Suppressor macrophage treated with lipopolysaccharide for 4 hours (primary cell): ENCODE data around the gene SENP1.
A peak's percentile ranks its signal among the peaks of the same experiment; 100 is the strongest.

Experiments
- DNase-seq: peaks from one replicate; pipeline ENCODE4 v3.0.0-alpha.2; 2020

The SENP1 gene

DNA sequence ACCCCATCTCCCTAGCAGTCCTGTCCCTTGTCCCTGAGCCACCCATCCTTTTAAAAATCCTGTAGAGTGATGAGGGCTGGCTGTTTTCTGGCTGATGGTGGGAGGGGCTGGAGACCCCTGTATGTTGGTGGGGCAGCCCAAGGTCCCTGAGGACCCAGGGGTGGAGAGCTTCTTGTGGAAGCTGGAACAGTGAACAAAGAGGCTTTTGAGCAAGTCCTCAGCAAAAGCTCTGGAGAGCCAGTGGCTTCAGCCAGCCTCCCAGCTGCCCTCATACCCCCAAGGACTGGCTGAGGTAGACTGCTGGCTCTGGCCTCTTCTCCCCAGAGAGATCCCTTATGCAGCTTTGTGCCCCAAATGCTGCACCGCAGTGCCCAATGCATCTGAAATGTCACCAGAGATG is 72.4 kb downstream of the SENP1 start:
- DNase-seq: no peak

DNA sequence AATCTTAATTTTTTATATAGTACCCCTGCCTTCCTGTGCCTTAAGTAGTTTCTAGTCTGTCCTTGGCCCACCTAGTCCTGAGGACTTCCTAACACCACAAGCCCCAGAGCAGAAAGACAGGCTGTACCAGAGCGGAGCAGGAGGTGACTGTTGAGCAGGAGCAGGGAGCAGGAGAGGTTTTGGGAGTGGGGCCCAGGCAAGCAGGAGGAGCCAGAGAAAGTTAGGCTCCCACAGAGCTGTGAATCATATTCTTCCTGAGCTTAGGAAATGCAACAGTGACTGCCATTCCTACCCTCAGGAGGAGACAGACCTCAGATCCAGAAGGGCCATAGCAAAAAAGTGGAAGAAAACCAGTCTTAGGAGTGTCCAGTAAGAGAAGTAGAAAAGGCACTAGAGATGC is 73.3 kb downstream of the SENP1 start:
- DNase-seq: no peak

DNA sequence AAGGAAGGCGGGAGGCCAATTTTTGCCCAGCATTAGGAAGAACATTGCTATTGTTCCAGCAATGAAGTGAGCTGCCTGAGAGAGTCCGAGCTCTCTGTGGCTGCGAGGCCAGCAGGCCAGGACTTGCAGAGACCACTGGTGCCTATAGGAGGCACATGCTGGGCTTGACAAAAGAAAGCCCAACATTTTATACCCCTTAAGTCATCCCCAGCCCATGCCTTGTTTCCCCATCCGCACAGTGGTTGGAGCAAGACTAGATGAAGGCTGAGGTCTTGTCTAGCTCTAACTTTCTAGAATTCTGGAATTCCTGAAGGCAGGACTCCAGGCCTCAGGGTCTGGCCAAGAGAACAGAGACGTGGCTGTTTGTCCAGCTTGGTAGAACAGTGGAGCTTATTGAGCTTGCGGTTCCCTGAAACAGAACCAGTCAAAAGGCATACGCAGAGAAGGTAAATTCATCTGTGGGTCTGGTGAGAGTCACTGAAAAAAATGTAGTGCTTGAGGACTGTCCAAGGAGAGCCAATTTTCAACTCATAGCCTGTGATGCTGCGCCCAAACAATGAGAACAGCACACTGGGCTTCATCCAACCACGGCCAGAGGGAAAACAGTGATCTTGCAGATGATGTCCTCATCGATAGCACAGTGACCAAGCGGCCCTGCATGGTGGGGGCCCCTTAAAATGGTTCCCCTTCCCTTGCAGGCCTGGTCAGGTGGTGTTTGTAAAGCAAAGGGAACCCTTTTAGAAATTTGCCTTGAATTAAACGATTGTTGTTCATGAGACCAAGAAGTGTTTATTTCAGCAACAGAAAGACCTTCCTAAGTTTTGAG is 74.5 kb downstream of the SENP1 start:
- DNase-seq: no peak

DNA sequence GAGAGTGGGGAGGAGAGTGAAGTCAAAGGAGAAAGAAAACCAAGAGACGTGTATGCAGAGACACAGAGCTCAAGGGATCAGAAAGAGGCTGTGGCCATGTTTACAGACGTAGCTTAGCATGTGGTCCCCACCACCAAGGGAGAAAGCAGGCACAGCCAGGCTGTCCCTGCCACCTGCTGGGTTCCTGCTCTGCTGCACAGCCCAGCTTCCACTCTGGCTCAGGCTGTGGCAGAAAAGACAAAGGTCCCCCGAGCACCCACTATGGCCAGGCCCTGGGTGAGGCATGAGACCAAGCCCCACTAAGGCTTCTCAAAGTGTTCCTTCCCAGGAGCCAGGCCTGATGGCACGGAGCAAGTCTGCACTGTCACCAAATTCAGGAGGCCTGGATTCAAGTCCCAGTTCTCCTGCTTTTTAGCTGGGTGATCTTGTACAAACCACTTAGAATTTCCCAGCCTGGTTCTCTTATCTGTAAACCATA is 75.7 kb downstream of the SENP1 start:
- DNase-seq: no peak

DNA sequence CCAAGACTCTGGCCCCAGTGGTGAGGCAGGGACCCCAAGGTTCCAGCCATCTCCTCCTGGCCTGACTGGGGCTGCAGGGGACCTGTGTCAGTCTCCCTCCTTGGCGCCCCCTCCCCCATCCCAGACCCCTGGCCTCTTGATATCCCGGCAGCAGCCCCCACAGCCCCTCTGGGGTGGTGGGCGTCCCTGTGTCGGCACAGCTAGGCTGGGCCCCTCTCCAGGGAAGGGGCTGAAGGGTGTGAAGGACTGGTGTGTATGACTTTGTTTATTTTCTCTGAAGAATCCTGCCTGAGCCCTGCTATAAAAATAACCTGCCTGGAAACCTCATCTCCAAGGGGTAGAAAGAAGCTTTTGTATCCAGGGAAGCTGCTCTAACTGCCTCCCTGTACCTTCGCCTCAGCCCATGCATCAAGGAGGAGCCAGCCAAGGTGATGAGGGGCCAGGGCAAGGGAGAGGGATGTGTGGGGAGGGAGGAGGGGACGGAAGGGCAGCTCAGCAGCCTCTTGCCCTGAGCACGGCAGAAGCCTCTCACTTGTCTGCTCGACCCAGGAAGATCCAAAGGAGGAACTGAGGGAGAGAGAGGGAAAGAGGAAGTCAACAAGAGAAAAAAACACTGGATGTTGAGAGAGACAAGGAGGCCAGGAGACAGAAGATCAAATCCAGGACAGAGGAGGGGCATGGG is 76.2 kb downstream of the SENP1 start:
- DNase-seq: peak; percentile 29

DNA sequence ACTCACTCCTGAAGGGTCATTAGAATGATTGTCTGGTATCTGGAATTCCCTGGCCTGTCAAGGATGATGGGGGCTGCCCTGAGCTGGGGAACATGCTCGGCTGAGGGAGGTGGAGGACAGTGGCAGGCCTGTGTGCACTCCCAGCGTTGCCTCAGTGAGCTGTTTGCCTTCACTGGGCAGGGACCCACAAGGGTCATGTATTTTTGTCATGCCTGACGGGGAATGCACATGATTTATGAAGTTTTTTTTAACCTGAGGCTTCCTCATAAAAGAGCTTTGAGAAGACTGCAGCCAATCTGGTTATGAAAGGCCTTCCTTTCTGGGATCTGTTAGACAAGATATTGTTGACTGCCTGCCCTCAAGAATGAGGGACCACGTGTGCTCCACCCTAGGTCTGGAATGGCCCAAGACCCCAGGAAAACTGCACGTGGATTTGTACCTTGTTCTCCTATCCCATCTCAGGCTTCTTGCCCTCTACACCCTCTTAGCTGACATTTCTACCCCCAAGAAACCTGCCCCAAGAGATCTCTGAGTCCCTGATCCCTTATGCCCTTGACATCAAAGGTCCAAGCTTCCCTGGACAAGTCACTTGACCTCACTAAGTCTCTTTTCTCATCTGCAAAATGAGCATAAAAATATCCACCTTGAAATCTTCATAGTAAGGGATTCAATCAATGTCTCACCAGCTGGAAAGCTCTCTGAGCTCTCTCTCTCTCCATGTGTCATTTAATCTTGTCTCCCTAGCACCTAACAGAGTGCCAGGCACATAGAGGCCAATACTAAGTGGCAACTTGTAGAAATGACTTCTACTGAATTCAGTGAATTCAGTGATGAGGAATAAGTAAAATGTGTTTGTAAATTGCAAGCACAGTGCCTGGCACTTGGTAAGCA is 77.1 kb downstream of the SENP1 start:
- no peak for DNase-seq

DNA sequence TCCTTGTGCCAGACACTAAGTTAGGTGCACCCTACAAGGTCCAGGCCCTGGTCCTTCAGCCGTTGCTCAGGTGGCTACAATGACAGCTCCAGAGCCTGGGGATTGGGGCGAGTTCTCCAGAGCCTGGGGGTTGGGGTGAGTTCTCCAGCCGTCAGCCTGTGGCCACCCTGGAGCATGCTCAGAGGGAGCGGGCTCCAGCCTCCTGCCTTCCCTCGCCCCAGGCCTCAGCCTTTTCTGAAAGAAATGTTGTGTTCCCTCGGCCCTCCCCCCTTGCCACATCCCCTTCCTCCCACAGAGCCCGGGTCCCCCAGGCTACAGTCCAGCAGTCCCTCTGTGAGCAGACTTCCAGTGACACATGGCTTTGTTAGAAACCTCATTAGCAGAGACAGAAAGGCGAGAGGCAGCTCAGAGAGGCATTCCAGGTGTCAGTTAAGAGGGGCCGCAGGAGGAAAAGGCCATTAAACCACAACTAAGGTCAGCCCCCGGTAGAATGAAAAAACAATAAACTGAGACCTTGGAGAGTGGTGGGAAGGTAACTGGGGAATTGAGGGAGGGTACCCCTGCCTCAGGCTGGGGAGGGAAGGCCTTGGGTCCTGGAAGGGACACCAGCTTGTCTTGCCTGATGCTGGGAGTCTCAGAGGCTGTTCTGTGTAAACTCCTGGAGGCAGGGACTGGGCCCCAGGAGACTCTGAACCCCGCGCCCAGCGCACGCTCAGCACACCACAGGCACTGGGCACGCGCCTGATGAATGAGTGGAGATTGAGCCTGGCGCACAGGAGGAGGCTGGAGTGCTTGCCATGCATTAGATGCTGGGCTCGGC is 78.5 kb downstream of the SENP1 start:
- DNase-seq: no peak

DNA sequence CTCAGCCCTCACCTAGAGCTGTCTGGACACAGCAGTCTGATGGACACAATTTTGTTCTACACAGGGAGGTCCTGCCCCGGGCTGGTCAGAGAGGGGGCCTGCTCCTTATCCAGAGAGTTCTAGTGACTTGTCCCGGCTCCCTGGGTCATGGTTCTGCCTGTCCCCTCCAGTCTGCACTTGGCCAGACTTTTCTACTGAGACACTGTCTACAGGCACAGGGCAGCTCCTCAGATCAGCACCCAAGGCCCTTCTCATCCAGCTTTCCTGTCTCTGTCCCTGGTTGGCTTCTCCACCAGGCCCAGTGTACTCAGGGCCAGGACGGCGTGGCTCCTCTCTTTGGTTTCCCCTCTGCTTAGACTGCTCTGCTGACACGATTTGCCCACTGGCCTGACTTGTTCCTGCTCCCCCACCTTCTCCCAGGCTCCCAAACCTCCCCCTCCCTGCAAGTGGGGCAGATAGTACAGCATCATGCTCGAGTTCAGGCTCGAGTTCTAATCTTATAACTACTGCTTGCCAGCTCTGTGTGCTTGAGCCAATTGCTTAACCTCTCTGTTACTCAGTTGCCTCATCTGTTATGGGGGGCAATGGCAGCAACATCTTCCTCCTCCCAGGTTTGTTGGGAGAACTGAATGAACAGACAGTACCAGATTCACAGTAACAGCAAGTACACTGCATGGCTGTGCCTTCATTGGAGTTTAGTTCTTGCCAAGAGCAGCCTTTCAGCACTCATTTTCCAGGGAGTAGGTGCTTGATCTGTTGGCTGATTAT is 79.6 kb downstream of the SENP1 start:
- DNase-seq: no peak

DNA sequence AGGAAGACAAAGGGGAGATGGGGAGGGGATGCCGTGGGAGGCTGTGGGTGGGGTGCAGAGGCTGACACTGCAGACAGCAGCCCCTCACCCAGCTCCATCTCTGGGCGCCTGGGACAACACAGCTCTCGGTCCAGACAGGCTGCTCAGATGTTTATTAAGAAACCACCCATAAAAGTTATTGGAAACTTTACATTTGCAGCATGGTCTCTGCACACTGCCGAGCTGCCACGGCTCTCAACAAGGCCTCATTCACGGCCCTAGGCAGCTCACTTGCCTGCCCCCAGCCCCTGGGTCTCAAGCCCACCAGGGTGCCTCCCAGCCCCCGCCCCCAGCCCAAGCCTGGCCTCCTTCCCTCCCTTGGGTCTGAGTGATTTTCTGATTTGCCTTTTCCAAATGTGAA is 80.6 kb downstream of the SENP1 start:
- no peak for DNase-seq

DNA sequence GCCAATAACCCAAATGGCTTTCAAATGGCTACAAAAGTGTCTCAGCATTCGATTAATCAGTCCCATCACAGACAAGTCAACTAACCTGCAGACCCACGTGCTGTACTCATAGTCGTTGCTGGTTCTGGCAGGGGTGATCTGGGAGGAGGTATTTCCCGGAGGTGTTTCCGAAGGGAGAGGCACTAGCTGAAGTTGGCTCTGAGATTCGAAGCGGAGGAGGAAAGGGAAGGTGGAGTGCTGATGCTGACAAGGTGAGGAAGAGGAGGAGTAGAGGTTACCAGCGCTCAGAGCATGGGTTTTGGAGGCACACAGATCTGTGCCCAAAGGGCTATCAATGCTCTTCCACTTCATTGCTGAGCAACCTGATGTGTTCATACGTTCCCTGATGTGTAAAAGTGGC is 81.1 kb downstream of the SENP1 start:
- no peak for DNase-seq

DNA sequence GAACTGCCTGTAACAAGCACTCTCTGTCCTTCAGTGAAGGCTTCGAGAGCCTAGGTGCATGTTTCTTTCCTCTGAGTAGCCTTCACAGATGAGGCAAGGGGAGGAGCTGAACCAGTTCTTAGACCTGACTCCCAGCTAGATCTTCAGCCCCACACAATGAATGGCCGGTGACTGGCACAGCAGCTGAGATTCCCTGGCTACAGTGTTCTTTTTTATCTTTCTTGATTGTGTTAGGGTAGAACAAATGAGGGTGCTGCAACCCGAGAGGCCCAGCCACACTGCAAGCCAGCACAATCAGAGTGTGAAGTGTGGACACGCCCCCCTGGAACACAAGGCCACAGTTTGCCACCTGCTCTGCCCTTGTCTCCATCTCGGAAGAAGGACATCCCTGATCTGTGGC is 82.5 kb downstream of the SENP1 start:
- no peak for DNase-seq

DNA sequence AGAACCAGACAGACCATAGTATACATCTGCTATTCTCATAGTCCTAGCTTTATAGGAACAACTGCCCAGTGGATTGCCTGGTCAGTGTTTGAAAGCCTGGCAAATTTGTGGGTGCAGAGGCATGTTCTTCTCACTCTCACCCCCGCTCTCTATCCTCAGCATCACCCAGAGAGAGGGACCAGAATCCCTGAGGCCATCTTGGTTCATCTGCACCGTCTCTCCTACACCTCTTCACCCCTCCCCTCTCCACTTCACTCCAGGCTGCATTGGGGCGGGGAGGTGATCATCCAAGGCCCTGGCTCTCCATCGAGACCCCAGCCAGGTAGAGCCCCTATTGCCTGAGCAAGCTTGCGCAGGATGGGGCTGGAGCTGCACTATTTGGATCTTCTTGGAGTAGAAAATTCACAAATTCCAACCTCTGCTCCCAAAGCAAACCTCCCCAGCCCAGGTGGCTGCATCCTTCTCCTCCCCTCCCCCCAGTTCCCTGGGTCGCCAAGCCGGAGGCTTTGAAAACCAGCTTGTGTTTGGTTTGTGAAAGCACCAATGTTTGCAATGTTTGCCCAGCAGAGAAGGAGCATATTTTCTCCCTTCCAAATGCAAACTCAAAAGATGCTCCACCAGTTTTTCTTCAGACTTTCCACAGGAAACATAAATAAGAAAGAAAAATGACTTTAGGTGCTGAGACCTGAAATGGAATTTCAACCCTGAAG is 83.0 kb downstream of the SENP1 start:
- DNase-seq: no peak

DNA sequence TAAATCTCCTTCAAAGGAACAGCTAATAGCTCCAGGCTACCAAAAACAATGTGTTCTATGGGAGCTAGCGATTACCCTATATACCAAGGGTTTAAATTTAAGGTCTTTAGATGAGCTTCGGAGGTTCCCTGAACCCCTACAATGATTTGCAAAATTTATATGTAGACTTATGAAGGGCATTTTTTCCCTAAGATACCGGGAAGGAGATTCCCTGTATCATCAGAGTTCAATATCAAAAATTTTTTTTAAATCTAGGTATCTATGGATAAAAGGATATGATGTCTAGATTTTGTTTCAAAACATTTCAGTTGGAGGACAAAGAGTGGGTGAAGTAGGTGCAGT is 83.7 kb downstream of the SENP1 start:
- DNase-seq: no peak

DNA sequence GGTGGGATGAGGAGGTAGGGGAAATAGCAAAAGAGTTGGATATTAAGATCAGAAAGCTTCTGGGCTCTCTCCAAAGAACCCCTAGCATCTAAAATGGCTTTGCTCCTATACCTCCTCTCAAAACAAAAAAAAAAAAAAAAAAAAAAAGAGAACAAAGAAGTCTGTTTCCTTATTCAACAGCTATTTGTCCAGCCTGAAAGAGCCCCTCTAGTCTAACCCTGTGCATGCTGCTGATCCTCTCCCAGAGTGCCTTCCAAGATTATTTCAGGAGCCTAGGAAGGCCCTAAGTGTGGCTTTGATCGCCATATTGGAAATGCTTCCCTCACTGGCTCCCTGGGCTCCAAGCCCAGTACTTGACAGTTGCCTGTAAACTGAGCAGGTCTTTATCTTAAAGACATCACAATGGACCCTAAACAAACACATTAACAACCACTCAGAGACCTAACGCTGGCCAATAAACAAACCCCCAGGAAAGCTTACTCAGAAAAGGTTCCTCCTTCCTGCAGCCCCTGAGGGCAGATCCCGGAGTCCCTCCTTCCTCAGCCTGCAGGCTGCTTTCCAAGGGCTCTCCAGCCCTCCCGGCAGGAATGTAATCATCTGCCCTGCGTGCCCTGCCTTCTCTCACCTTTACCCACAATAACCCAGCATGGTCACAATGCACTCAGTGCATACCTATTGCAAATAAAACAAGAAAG is 84.2 kb downstream of the SENP1 start:
- DNase-seq: no peak

DNA sequence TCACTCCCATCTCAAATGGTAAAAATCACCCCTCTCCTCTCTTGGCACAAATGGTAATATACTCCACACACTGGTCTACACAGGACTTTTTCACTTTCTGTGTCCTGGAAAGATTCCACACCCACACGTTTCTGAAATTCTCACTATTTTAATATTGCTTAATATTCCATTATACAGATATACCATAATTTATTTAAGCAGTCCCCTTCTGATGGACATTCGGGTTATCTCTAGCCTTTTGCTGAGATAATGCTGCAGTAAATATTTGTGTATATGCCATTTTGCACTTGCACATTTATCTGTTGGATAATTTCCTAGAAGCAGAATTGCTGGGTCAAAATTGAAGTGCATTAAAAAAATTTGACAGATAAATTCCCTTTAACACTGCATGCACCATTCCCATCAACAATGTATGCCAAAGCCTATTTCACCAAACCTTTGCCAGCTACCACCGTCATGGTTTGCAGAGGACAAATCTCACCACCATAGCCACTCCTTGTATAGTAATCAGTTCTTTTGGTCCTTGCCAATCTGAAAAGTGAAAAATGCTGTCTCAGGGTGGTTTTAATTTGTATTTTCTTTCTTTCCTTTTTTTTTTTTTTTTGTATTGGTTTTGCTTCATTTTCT is 86.1 kb downstream of the SENP1 start:
- DNase-seq: no peak

DNA sequence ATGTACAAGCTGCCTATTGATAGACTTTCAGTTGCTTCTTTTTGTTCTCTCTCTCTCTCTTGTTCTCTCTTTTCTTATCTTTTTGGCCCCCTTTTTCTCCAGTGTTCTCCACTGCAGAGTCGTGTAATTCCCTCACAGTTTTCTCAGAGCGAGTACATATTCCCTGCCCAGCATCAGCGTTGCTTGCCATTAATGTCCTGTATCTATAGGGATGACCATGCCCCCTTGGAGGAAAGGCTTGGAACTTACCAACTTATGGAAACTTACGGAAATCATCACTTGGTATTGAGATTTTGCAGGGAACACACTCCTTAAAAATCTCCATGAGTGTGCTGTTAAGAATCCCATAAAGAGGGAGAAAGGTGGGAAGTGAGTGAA is 87.3 kb downstream of the SENP1 start:
- DNase-seq: no peak

DNA sequence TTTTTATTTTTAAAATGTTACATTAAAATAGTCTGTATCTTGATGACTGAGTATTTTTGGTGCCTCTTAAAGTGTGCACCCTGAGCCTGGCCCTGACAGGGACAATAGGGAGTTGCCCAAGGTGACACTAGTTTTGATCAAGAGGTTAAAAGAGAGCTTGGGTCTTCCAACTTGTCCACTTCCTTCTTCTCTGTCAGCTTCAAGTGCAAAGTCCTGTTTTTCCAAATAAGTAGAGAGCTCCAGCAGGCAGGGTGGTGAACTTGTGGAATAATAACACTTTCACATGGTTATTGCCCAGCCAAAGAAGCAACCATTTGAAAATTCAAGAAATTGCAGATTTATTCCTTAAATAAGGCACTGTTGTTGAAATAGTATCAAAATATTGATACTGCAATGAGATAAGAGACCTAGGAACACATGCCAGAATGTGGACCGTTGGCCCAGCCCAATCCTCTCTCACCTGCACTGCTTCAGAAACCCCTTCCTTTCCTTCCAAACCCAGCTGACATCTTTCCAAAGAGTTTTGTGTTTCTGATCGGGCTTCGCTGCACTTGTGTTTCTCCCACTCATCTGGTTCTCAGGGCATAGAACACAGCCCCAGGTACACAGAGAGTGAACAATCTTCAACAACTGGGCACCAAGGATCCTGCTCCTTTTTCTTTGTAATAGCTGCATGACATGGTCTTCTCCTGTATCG is 87.8 kb downstream of the SENP1 start:
- DNase-seq: no peak

DNA sequence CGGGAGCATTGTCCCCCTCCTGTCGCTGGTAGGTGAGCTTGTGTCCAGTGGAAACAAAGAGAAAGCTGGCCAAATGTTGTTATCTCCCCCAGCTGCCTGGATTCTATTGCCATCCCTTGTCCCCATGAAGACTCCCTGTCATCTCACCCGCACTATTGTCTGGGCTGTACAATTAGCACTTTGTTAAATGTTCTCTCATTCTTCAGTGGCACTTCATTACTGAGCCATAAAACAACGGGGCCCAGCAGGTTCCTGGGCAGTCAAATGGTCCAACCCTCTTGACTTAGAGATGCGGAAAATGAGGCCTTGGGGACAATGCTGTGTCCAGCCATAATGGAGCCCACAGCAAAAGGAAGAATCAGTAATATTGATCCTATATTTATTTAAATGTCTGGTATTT is 88.4 kb downstream of the SENP1 start:
- DNase-seq: no peak

DNA sequence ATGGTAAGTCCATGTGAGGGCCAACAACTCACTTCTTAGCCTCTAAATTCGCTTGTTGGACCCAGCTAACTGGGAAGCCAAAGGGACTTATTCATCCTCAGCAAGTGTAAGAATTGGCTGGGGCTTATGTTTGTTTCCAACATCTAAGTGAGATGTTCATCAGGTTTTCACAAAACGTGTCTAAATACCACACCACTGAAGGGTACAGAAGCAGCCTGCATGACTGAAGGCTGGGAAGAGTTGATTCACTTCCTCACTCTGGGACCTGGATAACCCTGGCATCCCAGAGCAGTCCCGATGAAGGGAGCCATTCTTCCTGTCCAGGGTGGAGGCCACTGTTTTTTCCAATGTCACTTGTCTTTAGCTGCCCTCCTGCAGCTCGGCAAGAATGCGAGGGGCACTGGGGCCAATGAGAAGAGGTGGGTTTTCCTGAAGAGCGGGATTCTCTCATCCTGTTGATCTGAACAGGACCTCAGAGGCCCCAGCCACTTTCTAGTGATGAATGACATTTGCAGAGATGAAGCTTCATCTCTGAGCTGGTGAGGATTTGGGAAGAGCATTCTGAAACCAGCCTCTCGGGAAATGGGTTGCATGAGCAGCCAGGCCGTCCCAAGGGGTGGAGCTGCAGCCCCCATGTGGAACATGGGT is 89.4 kb downstream of the SENP1 start:
- DNase-seq: no peak
